Stimulated activated CD8-positive, alpha-beta memory T cell treated with anti-CD3 and anti-CD28 coated beads, Interleukin-12 subunit alpha, Interleukin-12 subunit beta, amount 100 ng/mL, for 24 hours (primary cell): ENCODE results near the gene CTRB2.
"Not testable (repeated sequence)": the region's sequence is repeated elsewhere in the genome, so short reads cannot be mapped to it uniquely, and the experiment has no call there.

Source experiments
- DNase-seq: peaks from one replicate; pipeline ENCODE4 v3.0.0-alpha.2; 2020; ENCODE audit errors: extremely low read depth

CTRB2 gene

GRCh38 chr16:75205961-75206748 lies 806 bp downstream of the CTRB2 start:
- DNase-seq: not testable (repeated sequence)

GRCh38 chr16:75205438-75205837 lies 1.5 kb downstream of the CTRB2 start:
- not testable (repeated sequence) for DNase-seq

GRCh38 chr16:75204905-75205304 lies 2.1 kb downstream of the CTRB2 start:
- DNase-seq: not testable (repeated sequence)

- DNase-seq: no peak
Observed at GRCh38 chr16:75204410-75204758, 2.6 kb downstream of the CTRB2 start.

- no peak for DNase-seq
Observed at GRCh38 chr16:75203667-75204409, 3.1 kb downstream of the CTRB2 start.

- DNase-seq: no peak
Observed at GRCh38 chr16:75203096-75203495, 3.9 kb downstream of the CTRB2 start.

- no peak for DNase-seq
Observed at GRCh38 chr16:75202069-75202590, 4.8 kb downstream of the CTRB2 start.

GRCh38 chr16:75198135-75198600 lies 8.8 kb downstream of the CTRB2 start:
- no peak for DNase-seq

GRCh38 chr16:75197522-75198134 lies 9.3 kb downstream of the CTRB2 start:
- no peak for DNase-seq

- DNase-seq: no peak
Observed at GRCh38 chr16:75196836-75197235, 10.1 kb downstream of the CTRB2 start.

GRCh38 chr16:75195811-75196790 lies 10.9 kb downstream of the CTRB2 start:
- no peak for DNase-seq

GRCh38 chr16:75193730-75194444 lies 13.1 kb downstream of the CTRB2 start:
- DNase-seq: no peak

GRCh38 chr16:75193265-75193650 lies 13.7 kb downstream of the CTRB2 start:
- DNase-seq: no peak

- DNase-seq: no peak
Observed at GRCh38 chr16:75192606-75193264, 14.2 kb downstream of the CTRB2 start.

- DNase-seq: no peak
Observed at GRCh38 chr16:75189638-75190245, 17.2 kb downstream of the CTRB2 start.

GRCh38 chr16:75188832-75189477 lies 18.0 kb downstream of the CTRB2 start:
- DNase-seq: no peak

- no peak for DNase-seq
Observed at GRCh38 chr16:75181630-75182029, 25.3 kb downstream of the CTRB2 start.

GRCh38 chr16:75179208-75179607 lies 27.8 kb downstream of the CTRB2 start:
- no peak for DNase-seq

GRCh38 chr16:75176926-75177325 lies 30.0 kb downstream of the CTRB2 start:
- DNase-seq: no peak
